GM19043 (cell line): ENCODE data around the gene PCBP2.
A peak's percentile ranks its signal among the peaks of the same experiment; 100 is the strongest.
"Not testable (repeated sequence)": the region's sequence is repeated elsewhere in the genome, so short reads cannot be mapped to it uniquely, and the experiment has no call there.

Source experiments
- ATAC-seq: cut with Tn5 transposase; IDR thresholded peaks from one replicate; pipeline ENCODE4 v1.9.1; 2021; ENCODE audit warnings: low read depth; ENCODE audit not compliant: unreplicated experiment

The PCBP2 gene

GRCh38 chr12:53451661-53452158 lies at the start of gene PCBP2:
Gene PCBP2 (plus strand): TSS chr12:53452102. CDS start chr12:53454801, 2,699 bp downstream.
- ATAC-seq: peak; percentile 97

- ATAC-seq: not testable (repeated sequence)
Measured at GRCh38 chr12:53402351-53402750, 49.6 kb upstream of the PCBP2 start.

GRCh38 chr12:53402871-53403270 lies 49.0 kb upstream of the PCBP2 start:
- no peak for ATAC-seq

- no peak for ATAC-seq
Measured at GRCh38 chr12:53410951-53411350, 41.0 kb upstream of the PCBP2 start.

GRCh38 chr12:53413485-53414204 lies 38.3 kb upstream of the PCBP2 start:
- no peak for ATAC-seq

GRCh38 chr12:53414756-53415417 lies 37.0 kb upstream of the PCBP2 start:
- ATAC-seq: no peak

GRCh38 chr12:53415752-53416389 lies 36.0 kb upstream of the PCBP2 start:
- not testable (repeated sequence) for ATAC-seq

- ATAC-seq: not testable (repeated sequence)
Measured at GRCh38 chr12:53417291-53417816, 34.5 kb upstream of the PCBP2 start.

- ATAC-seq: peak; percentile 48
Measured at GRCh38 chr12:53418221-53418620, 33.7 kb upstream of the PCBP2 start.

- no peak for ATAC-seq
Measured at GRCh38 chr12:53419756-53420155, 32.1 kb upstream of the PCBP2 start.

- not testable (repeated sequence) for ATAC-seq
Measured at GRCh38 chr12:53422247-53422646, 29.7 kb upstream of the PCBP2 start.

- no peak for ATAC-seq
Measured at GRCh38 chr12:53423597-53423996, 28.3 kb upstream of the PCBP2 start, which contains the start of gene AMHR2. Gene AMHR2 (plus strand): TSS chr12:53423855. CDS start chr12:53423935, 80 bp downstream.

- no peak for ATAC-seq
Measured at GRCh38 chr12:53424626-53425514, 27.0 kb upstream of the PCBP2 start.

- no peak for ATAC-seq
Measured at GRCh38 chr12:53425515-53426150, 26.3 kb upstream of the PCBP2 start.

- no peak for ATAC-seq
Measured at GRCh38 chr12:53427905-53428594, 23.9 kb upstream of the PCBP2 start.

- ATAC-seq: no peak
Measured at GRCh38 chr12:53428741-53429140, 23.2 kb upstream of the PCBP2 start.

GRCh38 chr12:53430116-53430515 lies 21.8 kb upstream of the PCBP2 start:
- no peak for ATAC-seq

GRCh38 chr12:53431187-53431586 lies 20.7 kb upstream of the PCBP2 start:
- no peak for ATAC-seq

GRCh38 chr12:53435326-53435725 lies 16.6 kb upstream of the PCBP2 start:
- ATAC-seq: not testable (repeated sequence)
